Esophagus squamous epithelium (tissue), 5 donors: ENCODE data around the gene LPAR1. TPM values are rescaled to one million over a fixed set of nuclear protein-coding genes. Genes with fewer than 3 reads are reported as not detected.
A peak's percentile ranks its signal among the peaks of the same experiment; 100 is the strongest.

Source experiments
- DNase-seq: peaks from one replicate; lab custom pipeline; 2025; lab: John Stamatoyannopoulos, UW
- H3K27ac ChIP-seq, 4 donors: fragments of 200-600 bp; sonication (generic); one replicate each; pipeline ENCODE4 v1.5.1; 2016 to 2019; ENCODE audit warnings: mild to moderate bottlenecking in 1 of 4
- H3K27me3 ChIP-seq, 4 donors: fragments of 200-600 bp; sonication (generic); 1 replicate in 3 of 4; 2 replicates in 1 of 4; pipeline versions ENCODE4 v1.5.1 to v1.6.0; 2017 to 2021; ENCODE audit warnings: antibody characterized with exemption in 1 of 4
- H3K36me3 ChIP-seq, 3 donors: fragments of 200-600 bp; sonication (generic); one replicate each; pipeline ENCODE4 v1.5.1; 2016 to 2019
- H3K4me1 ChIP-seq, 3 donors: fragments of 200-600 bp; sonication (generic); one replicate each; pipeline ENCODE4 v1.5.1; 2017 to 2019
- H3K4me3 ChIP-seq, 4 donors: fragments of 200-600 bp; sonication (generic); 1 replicate in 3 of 4; 2 replicates in 1 of 4; pipeline ENCODE4 v1.5.1; 2016 to 2019; ENCODE audit warnings: mild to moderate bottlenecking in 2 of 4, moderate library complexity in 1 of 4
- H3K9me3 ChIP-seq, 3 donors: fragments of 200-600 bp; sonication (generic); one replicate each; pipeline ENCODE4 v1.5.1; 2016 to 2019
- POLR2A ChIP-seq, 4 donors: fragments of 450-650 bp; IDR thresholded peaks; one replicate each; pipeline ENCODE4 v1.6.1; 2017; ENCODE audit warnings: antibody characterized with exemption in 4 of 4, mild to moderate bottlenecking in 4 of 4, moderate library complexity in 3 of 4
- WGBS, 2 donors: methylation state at CpG; one replicate each; pipeline ENCODE4 v1.1.5; 2018; 5-methylcytosine and 5-hydroxymethylcytosine counted together
- intact Hi-C: fragments of 100-400 bp; cut with DNase I; formaldehyde crosslinking; loops from one replicate; pipeline ENCODE4 v1.15.0; 2022
- total RNA-seq, 4 donors: library from RNA; depleted of rRNA; stranded (reverse); fragments of >200 nt; gene quantifications; one replicate each; pipeline ENCODE4 v1.1.0, GENCODE V29; 2016
- TF ChIP-seq, protein P1 (sequence below), 6 experiments: fragments of 450-650 bp in 4 of 6; fragments of 200-600 bp in 2 of 6; sonication (generic) in 2 of 6; IDR thresholded peaks; one replicate each; pipeline ENCODE4 v1.5.1; 2016 to 2019; ENCODE audit warnings: antibody characterized with exemption in 6 of 6, mild to moderate bottlenecking in 4 of 6, moderate library complexity in 4 of 6
- donor health status: DM: yes; HTN: yes; CAD: no.

The LPAR1 gene
- total RNA-seq, 4 donors from 2014 or later: 6.3 to 59.5 (median 14.1) TPM

GRCh38 chr9:111005746-111006470, 32.4 kb downstream of the LPAR1 start:
- Histone ChIP-seq H3K4me1 (peaks cover 0 to 11% (median 0%) of the 10 kb centered on the region in 3 donors), H3K4me3 (no peak overlapping the region), H3K27ac (no peak overlapping the region), H3K27me3 (no peaks in the 10 kb centered on the region), H3K36me3 (no peaks in the 10 kb centered on the region), H3K9me3 (no peaks in the 10 kb centered on the region)
- no peak for DNase-seq
- TF ChIP-seq POLR2A (IDR thresholded peaks at IDR 0.05): no peak
- TF ChIP-seq, protein P1, sequence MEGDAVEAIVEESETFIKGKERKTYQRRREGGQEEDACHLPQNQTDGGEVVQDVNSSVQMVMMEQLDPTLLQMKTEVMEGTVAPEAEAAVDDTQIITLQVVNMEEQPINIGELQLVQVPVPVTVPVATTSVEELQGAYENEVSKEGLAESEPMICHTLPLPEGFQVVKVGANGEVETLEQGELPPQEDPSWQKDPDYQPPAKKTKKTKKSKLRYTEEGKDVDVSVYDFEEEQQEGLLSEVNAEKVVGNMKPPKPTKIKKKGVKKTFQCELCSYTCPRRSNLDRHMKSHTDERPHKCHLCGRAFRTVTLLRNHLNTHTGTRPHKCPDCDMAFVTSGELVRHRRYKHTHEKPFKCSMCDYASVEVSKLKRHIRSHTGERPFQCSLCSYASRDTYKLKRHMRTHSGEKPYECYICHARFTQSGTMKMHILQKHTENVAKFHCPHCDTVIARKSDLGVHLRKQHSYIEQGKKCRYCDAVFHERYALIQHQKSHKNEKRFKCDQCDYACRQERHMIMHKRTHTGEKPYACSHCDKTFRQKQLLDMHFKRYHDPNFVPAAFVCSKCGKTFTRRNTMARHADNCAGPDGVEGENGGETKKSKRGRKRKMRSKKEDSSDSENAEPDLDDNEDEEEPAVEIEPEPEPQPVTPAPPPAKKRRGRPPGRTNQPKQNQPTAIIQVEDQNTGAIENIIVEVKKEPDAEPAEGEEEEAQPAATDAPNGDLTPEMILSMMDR (IDR thresholded peaks at IDR 0.05): no peak
- WGBS, 2 donors: 24 to 77% methylated on average over 1 of the region's 1 CpG
- intact Hi-C loops: no loop called here

DNA sequence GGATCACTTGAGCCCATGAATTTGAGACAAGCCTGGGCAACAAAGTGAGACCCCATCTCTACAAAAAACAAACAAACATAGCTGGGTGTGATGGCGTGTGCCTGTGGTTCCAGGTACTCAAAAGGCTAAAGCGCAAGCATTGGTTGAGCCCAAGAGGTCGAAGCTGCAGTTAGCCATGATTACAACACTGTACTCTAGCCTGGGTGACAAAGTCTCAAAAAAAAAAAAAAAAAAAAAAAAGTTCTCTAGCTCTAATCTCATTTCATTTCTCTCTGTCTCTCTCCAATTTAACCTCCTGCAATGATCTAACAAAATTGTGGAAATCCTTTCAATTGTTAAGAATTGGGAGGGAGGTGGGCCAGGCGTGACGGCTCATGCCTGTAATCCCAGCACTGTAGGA, 33.3 kb downstream of the LPAR1 start:
- no peak overlapping the region for H3K4me3 ChIP-seq
- TF ChIP-seq, protein P1 (IDR thresholded peaks at IDR 0.05): no peak
- no peak for TF ChIP-seq POLR2A (IDR thresholded peaks at IDR 0.05)
- H3K4me1 ChIP-seq: peaks cover 0 to 19% (median 0%) of the 10 kb centered on the region in 3 donors
- no peak overlapping the region for H3K27ac ChIP-seq
- intact Hi-C loops: no loop called here
- no peaks in the 10 kb centered on the region for H3K9me3 ChIP-seq
- WGBS, 2 donors: 73 to 85% methylated on average over 5 of the region's 5 CpGs
- no peaks in the 10 kb centered on the region for H3K36me3 ChIP-seq
- no peak for DNase-seq
- H3K27me3 ChIP-seq: no peaks in the 10 kb centered on the region

GRCh38 chr9:111003182-111003581, 35.1 kb downstream of the LPAR1 start:
- intact Hi-C loops: no loop called here
- Histone ChIP-seq H3K4me1 (peaks cover 0 to 21% (median 0%) of the 10 kb centered on the region in 3 donors), H3K4me3 (no peak overlapping the region), H3K9me3 (no peaks in the 10 kb centered on the region), H3K36me3 (no peaks in the 10 kb centered on the region), H3K27me3 (no peaks in the 10 kb centered on the region), H3K27ac (no peak overlapping the region)
- 87 to 100% methylated on average over 3 of the region's 3 CpGs for WGBS, 2 donors
- no peak for DNase-seq
- TF ChIP-seq POLR2A (IDR thresholded peaks at IDR 0.05): no peak
- TF ChIP-seq, protein P1 (IDR thresholded peaks at IDR 0.05): no peak

- peaks cover 0 to 38% (median 4%) of the 10 kb centered on the region in 3 donors for H3K4me1 ChIP-seq
- H3K27ac ChIP-seq: no peak overlapping the region
Observed at GRCh38 chr9:111001526-111001925, 36.7 kb downstream of the LPAR1 start.

DNA sequence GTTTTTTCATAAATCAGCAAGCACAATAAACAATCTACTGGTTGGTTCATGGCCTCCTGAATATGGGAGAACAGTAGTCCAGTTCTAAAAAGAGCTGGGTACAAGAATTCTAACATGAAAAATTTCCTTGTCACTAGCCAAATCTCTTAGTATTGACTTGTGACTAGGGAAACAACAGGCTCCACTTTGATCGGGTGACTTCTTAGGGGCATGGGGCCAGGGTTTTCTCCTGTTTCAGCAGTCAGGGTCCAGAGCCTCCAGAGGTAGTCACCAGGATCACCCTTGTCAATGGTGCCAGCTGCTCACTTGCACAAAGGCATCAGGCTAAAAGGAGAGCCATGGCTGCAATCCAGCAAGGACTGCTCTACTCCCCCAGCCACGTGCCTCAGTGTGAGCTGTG, 38.1 kb downstream of the LPAR1 start:
- H3K4me3 ChIP-seq: no peak overlapping the region
- no peaks in the 10 kb centered on the region for H3K36me3 ChIP-seq
- peaks cover 0 to 46% (median 5%) of the 10 kb centered on the region in 3 donors for H3K4me1 ChIP-seq
- intact Hi-C loops: no loop called here
- H3K27ac ChIP-seq: peak overlapping the region in 1 of 4 donors; percentile 10
- no peaks in the 10 kb centered on the region for H3K9me3 ChIP-seq
- no peaks in the 10 kb centered on the region for H3K27me3 ChIP-seq
- DNase-seq: no peak
- no peak for TF ChIP-seq POLR2A (IDR thresholded peaks at IDR 0.05)
- TF ChIP-seq, protein P1 (IDR thresholded peaks at IDR 0.05): no peak
- 79 to 94% methylated on average over 2 of the region's 2 CpGs for WGBS, 2 donors

More at GRCh38 chr9:111001526-111001925, 36.7 kb downstream of the LPAR1 start:
- DNase-seq: no peak
- WGBS, 2 donors: 48 to 58% methylated on average over 1 of the region's 1 CpG
- no peaks in the 10 kb centered on the region for H3K27me3 ChIP-seq
- H3K36me3 ChIP-seq: no peaks in the 10 kb centered on the region
- no peaks in the 10 kb centered on the region for H3K9me3 ChIP-seq
- no peak overlapping the region for H3K4me3 ChIP-seq
- no peak for TF ChIP-seq POLR2A (IDR thresholded peaks at IDR 0.05)
- TF ChIP-seq, protein P1 (IDR thresholded peaks at IDR 0.05): no peak
- intact Hi-C loops: no loop called here
